Right atrium auricular region (tissue), 2 donors: ENCODE results near the gene AHCYL1. TPM values are rescaled to one million over a fixed set of nuclear protein-coding genes. Genes with fewer than 3 reads are reported as not detected.
"Not testable (repeated sequence)": the region's sequence is repeated elsewhere in the genome, so short reads cannot be mapped to it uniquely, and the experiment has no call there.

Experiments
- DNase-seq: peaks from one replicate; pipeline ENCODE4 v3.0.0-alpha.2; 2019; ENCODE audit warnings: low spot score
- H3K27ac ChIP-seq, 2 donors: fragments of 200-600 bp; sonication (generic); 1 replicate in 1 of 2; 2 replicates in 1 of 2; pipeline ENCODE4 v1.5.1; 2016 to 2019
- H3K27me3 ChIP-seq, 2 donors: fragments of 200-600 bp; sonication (generic); one replicate each; pipeline versions ENCODE4 v1.5.1 to v1.6.0; 2017 to 2019
- H3K36me3 ChIP-seq: fragments of 200-600 bp; sonication (generic); one replicate; pipeline ENCODE4 v1.5.1; 2016
- H3K4me1 ChIP-seq, 2 donors: fragments of 200-600 bp; sonication (generic); one replicate each; pipeline versions ENCODE4 v1.5.1 to v1.6.0; 2017 to 2019
- H3K4me3 ChIP-seq, 2 donors: fragments of 200-600 bp; sonication (generic); 1 replicate in 1 of 2; 2 replicates in 1 of 2; pipeline ENCODE4 v1.5.1; 2017 to 2019; ENCODE audit warnings: mild to moderate bottlenecking in 1 of 2, moderate library complexity in 1 of 2
- H3K9me3 ChIP-seq, 2 donors: fragments of 200-600 bp; sonication (generic); one replicate each; pipeline ENCODE4 v1.5.1; 2019
- CTCF ChIP-seq, 2 donors: fragments of 200-600 bp; sonication (generic); IDR thresholded peaks; one replicate each; pipeline ENCODE4 v1.5.1; 2019; ENCODE audit warnings: antibody characterized with exemption in 2 of 2
- total RNA-seq, 2 donors: library from RNA; depleted of rRNA; stranded (reverse); fragments of >200 nt; gene quantifications; one replicate each; pipeline ENCODE4 v1.1.0, GENCODE V29; 2016

Gene AHCYL1
- total RNA-seq, 2 donors from 2014 or later: 28.7 to 36.9 TPM

DNA sequence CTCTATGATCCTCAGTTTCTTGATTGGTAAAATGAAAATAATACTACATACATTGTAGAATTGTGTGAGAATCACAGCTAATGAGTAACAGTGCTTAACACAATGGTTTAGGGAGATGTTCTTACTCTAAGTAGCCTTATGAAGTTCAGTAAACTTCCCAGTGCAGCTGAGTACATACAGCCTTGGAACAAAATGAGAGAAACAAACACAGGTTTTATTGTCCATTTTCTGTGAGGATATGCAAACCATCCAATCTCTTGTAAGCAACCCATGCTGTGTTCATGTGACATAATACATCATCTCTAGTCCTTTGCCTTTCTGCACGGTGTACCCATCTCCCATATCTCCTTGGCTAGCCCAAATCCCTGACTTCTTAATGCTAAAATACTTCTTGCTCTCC is 35.2 kb downstream of the AHCYL1 start:
- H3K4me3 ChIP-seq: no peak overlapping the region
- no peak for DNase-seq
- no peak for TF ChIP-seq CTCF (IDR thresholded peaks at IDR 0.05)
- H3K36me3 ChIP-seq: peaks cover 88% of the 10 kb centered on the region
- no peaks in the 10 kb centered on the region for H3K4me1 ChIP-seq
- no peaks in the 10 kb centered on the region for H3K27me3 ChIP-seq
- H3K9me3 ChIP-seq: no peaks in the 10 kb centered on the region
- H3K27ac ChIP-seq: no peak overlapping the region

DNA sequence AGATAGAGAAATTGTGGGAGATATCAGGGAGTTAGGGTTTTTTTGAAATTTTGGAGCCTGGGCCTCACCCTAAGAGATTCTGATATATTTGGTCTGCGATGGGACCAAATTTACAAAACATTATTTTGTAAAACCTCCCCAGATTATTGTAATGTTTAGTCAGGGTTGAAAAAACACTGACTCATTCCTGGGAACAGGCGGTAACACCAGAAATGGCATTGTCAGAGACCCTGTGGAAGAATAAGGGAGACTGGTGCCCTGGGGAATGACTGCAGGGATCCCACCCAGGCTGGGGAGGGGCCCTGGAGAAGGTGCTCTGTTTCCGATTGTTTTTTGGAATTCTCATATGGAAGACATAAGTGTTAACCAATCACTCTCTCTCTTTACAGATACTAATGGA is 36.7 kb downstream of the AHCYL1 start:
- Histone ChIP-seq H3K9me3 (no peaks in the 10 kb centered on the region), H3K4me3 (no peak overlapping the region), H3K27me3 (no peaks in the 10 kb centered on the region), H3K4me1 (no peaks in the 10 kb centered on the region), H3K36me3 (peaks cover 73% of the 10 kb centered on the region), H3K27ac (no peak overlapping the region)
- DNase-seq: no peak
- no peak for TF ChIP-seq CTCF (IDR thresholded peaks at IDR 0.05)

DNA sequence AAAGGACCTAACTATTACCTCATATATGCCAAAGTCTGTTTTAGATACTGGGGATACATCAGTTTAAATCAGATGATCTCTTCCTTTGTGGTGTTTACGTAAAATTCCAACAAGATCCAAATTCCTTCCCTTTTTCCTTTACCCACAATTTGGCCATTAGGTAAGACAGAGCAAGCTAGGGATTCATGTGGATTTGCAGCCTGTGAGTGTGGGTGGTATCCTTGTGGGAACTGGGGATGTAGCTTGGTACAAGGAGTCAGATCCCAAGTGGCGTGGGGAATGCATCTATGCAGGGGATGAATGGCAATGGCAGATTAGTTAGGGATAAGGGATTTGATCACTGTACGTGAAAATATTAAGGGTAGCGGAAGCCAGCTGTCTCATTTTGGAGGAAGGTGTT is 40.0 kb downstream of the AHCYL1 start:
- H3K27me3 ChIP-seq: no peaks in the 10 kb centered on the region
- TF ChIP-seq CTCF (IDR thresholded peaks at IDR 0.05): no peak
- DNase-seq: no peak
- H3K27ac ChIP-seq: no peak overlapping the region
- H3K4me1 ChIP-seq: no peaks in the 10 kb centered on the region
- no peaks in the 10 kb centered on the region for H3K9me3 ChIP-seq
- no peak overlapping the region for H3K4me3 ChIP-seq
- H3K36me3 ChIP-seq: peaks cover 40% of the 10 kb centered on the region

- DNase-seq, H3K27me3 ChIP-seq, H3K36me3 ChIP-seq, H3K9me3 ChIP-seq, H3K4me1 ChIP-seq, H3K27ac ChIP-seq, H3K4me3 ChIP-seq: not testable (repeated sequence)
Observed at GRCh38 chr1:110030687-110031086, 46.1 kb downstream of the AHCYL1 start.

GRCh38 chr1:110032327-110032726 is 47.8 kb downstream of the AHCYL1 start:
- DNase-seq: no peak
- Histone ChIP-seq H3K9me3 (no peaks in the 10 kb centered on the region), H3K36me3 (no peaks in the 10 kb centered on the region), H3K27ac (no peak overlapping the region), H3K4me3 (no peak overlapping the region), H3K4me1 (peaks cover 0 to 22% of the 10 kb centered on the region in 2 donors), H3K27me3 (no peaks in the 10 kb centered on the region)
- no peak for TF ChIP-seq CTCF (IDR thresholded peaks at IDR 0.05)

DNA sequence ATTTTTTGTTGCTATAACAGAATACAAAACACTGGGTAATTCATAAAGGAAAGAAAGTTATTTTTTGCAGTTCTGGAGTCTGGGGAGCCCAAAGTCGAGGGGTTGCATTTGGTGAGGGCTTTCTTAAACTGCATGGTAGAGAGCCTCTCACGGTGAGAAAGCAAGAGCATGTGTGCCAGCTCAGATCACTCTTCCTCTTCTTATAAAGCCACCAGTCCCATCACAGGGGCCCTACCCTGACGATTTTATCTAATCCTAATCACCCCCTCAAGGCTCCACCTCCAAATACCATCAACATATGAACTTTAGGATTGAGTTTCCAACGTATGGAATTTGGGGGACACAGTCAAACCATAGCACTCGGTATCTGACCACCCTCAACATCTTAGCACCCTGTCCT is 48.9 kb downstream of the AHCYL1 start:
- no peak for DNase-seq
- TF ChIP-seq CTCF (IDR thresholded peaks at IDR 0.05): no peak
- Histone ChIP-seq H3K27me3 (no peaks in the 10 kb centered on the region), H3K36me3 (peaks cover 6% of the 10 kb centered on the region), H3K27ac (no peak overlapping the region), H3K4me1 (peaks cover 0 to 22% of the 10 kb centered on the region in 2 donors), H3K4me3 (no peak overlapping the region), H3K9me3 (no peaks in the 10 kb centered on the region)
